GM19463 (cell line): Measurements from ENCODE around the gene KLRF2.
A peak's percentile ranks its signal among the peaks of the same experiment; 100 is the strongest.

Experiments used
- ATAC-seq: cut with Tn5 transposase; IDR thresholded peaks from one replicate; pipeline ENCODE4 v1.9.1; 2021; ENCODE audit warnings: mild to moderate bottlenecking, moderate library complexity; ENCODE audit not compliant: unreplicated experiment

KLRF2 gene

GRCh38 chr12:9933958-9934357, 52.7 kb downstream of the KLRF2 start:
- ATAC-seq = no peak

GRCh38 chr12:9935026-9935425, 53.7 kb downstream of the KLRF2 start:
- no peak for ATAC-seq

- no peak for ATAC-seq
These were observed 55.3 kb downstream of the KLRF2 start for GRCh38 chr12:9936591-9936990.

GRCh38 chr12:9940375-9940774, 59.1 kb downstream of the KLRF2 start:
- ATAC-seq = no peak

- no peak for ATAC-seq
These were observed 60.5 kb downstream of the KLRF2 start for GRCh38 chr12:9941838-9942237.

GRCh38 chr12:9943240-9943639, 62.0 kb downstream of the KLRF2 start:
- ATAC-seq = peak; percentile 72

GRCh38 chr12:9944391-9944790, 63.1 kb downstream of the KLRF2 start:
- ATAC-seq = no peak
